Pons (tissue), 1 donor: Measurements from ENCODE around the gene NDUFS1.
"Not testable (repeated sequence)": the region's sequence is repeated elsewhere in the genome, so short reads cannot be mapped to it uniquely, and the experiment has no call there.

Experiments
- DNase-seq: peaks from one replicate; pipeline ENCODE4 v3.0.0-alpha.2; 2016; ENCODE audit warnings: low spot score

NDUFS1 gene

GRCh38 chr2:206159346-206160124 lies at the start of gene NDUFS1, which contains the start of gene EEF1B2:
TSS of gene NDUFS1 (minus strand) at chr2:206159444. CDS start at chr2:206153678, 5,766 bp downstream.
TSS of gene EEF1B2 (plus strand) at chr2:206159895. CDS start at chr2:206159980, 85 bp downstream.
- DNase-seq, result peak; percentile 99

DNA sequence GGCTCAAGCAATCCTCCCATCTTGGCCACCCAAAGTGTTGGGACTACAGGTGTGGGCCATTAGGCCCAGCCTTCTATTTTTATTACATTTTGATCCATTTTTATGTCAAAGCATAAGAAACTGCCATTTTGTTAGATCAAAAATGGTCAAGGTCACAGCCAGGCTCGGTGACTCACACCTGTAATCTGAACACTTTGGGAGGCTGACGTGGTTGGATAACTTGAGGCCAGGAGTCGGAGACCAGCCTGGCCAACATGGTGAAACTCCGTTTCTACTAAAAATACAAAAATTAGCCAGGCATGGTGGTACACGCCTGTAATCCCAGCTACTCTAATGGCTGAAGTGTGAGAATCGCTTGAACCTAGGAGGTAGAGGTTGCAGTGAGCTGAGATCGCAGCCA lies 49.7 kb upstream of the NDUFS1 start:
- no peak for DNase-seq

GRCh38 chr2:206207316-206207715 lies 48.1 kb upstream of the NDUFS1 start:
- not testable (repeated sequence) for DNase-seq

DNA sequence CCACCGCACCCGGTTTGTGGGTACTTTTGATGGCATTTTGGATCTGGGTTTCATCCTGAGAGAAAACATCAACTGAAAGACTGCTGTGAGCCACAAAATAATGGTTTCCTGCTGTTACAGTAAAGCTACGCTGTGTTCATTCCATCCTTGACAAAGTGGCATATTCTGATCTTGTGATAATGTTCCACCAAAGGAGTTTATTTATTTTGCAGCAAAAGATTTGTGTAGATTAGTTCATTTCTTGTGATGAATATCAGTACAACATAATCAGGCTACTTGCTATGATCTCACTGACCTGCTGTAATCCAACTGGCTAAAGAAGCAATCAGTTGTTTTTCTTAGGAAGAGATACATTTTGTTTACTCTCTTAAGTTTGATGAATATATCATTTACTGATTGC lies 45.5 kb upstream of the NDUFS1 start:
- DNase-seq, result no peak

DNA sequence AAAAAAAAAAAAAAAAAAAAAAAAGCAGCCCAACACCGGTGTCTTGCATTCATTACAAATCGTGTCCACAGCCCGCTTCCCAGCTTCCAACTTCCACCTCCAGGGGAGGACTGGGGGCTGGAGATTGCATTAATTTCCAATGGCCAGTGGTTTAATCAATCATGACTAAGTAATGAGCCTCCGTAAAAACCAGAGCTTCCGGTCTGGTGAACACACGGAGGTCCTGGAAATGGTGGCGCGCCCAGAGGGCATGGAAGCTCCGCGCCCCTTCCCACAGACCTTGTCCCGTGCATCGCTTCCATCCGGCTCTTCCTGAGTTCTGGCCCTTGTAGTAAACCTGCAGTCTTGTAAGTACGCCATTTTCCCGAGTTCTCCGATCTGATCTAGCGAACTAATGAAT lies 44.1 kb upstream of the NDUFS1 start:
- no peak for DNase-seq

DNA sequence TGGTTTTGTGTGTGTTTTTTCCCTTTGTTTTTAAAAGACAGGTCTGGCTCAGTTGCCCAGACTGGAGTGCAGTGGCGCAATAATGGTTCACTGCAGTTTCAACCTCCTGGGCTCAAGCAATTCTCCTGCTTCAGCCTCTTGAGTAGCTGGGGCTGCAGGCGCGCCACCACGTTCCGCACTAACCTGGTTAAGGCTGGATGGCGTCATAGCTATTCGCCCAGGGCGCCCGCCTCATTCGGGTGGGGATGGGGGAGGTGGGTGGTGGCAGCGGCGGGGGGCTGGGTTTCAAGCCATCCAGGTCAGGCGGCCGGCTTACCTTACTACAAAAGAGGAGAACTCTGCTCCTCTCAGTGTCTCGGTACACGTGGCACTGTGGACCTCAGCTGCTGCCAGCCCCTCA lies 43.2 kb upstream of the NDUFS1 start:
- DNase-seq, result no peak

DNA sequence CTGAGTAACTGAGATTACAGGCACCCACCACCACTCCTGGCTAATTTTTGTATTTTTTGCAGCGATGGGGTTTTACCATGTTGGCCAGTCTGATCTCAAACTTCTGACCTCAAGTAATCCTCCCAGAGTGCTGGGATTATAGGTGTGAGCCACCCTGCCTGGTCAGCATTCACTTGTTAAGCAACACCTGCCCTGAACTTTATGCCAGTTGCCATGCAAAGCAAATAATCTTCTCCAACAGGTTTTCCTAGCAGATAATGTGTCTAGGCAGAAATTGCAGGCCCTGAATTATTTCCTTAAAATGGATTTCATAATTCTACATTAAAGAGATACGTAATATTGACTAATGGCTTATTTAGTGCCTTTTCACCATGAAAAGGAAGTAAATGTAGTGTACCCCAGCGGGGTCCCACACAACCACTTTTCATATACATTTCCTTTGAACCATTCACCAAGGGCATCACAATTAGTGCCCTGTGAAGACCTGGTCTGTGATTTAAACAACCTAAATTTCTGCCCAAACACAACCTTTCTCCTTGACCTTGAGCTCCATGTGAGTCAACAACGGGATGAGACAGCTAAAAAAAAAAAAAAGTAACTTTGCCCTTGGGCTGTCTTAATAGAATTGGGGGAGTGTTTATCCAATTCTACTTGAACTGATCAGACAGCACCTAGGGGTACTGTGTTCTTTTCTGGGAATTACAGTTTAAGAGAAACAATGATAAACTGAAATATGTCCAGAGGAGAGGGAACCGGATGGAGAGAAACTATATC lies 42.0 kb upstream of the NDUFS1 start:
- no peak for DNase-seq

DNA sequence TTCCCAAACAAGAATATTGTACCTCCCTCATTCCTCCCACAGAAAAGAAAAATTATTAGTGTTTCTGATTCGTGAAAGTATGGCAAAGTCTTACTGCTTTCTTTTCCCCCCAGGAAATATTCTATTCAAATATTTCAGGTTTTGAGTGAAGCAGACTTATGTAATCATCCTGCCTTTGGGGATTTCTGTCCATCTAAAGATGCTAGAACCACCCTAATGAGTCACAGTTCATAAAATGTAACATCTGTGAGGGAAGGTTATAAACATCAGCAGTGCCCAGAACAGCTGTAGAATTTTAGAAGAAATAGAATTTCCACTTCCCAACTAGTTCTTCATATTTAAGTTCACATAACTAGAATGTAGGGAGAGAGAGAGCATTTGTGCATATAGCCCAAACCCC lies 39.4 kb upstream of the NDUFS1 start:
- DNase-seq, result no peak

GRCh38 chr2:206193671-206194357 lies 34.6 kb upstream of the NDUFS1 start:
- DNase-seq, result no peak

DNA sequence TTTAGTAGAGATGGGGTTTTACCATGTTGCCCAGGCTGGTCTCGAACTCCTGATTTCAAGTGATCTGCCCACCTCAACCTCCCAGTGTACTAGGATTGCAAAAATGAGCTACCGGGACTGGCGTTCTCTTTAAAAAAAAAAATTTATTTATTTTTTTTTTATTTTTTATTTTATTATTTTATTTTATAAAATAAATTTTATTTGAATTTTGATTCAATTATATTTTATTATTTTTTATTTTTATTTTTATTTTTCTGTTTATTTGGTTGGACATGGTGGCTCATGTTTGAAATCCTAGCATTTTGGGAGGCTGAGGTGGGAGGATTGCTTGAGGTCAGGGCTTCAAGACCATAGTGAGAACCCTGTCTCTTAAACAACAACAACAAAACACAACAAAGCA lies 32.9 kb upstream of the NDUFS1 start:
- no peak for DNase-seq

DNA sequence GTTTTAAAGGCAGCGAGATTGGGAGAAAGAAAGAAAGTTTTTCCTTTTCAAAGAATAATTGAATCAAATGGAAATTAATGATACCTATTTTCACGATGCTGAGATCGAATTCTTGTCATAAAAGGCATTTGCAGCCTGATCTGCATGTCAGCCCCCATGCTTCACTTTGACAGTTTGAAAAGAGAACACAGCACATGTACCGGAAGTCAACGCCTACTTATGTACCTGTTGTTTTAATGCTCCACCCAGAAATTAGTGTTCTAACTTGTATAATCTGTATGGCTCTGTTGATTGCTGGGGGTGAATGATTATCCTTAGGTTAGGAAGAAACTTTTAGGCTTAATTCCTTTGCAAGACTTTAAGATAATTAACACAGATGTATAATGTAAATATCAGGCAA lies 31.4 kb upstream of the NDUFS1 start:
- no peak for DNase-seq

GRCh38 chr2:206190111-206190510 lies 30.9 kb upstream of the NDUFS1 start:
- DNase-seq, result no peak

DNA sequence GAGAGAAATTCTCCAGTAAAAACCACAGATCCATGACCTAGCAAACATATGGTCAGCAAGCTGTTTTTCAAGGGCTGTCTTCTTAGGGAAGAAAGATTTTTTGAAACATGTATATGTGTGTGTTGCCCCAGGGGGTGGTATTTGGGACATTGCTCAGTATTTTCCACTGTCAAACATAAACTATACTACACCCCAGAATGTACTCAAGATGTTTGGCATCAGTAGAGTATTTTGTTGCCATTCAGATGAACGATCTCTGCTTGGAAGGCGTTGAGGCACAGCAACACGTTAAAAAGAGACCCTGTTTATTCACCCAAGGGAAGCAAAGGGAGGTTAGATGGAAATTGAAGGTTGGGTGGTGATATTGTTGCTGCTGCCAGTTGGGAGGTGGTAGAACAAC lies 30.4 kb upstream of the NDUFS1 start:
- DNase-seq, result no peak

DNA sequence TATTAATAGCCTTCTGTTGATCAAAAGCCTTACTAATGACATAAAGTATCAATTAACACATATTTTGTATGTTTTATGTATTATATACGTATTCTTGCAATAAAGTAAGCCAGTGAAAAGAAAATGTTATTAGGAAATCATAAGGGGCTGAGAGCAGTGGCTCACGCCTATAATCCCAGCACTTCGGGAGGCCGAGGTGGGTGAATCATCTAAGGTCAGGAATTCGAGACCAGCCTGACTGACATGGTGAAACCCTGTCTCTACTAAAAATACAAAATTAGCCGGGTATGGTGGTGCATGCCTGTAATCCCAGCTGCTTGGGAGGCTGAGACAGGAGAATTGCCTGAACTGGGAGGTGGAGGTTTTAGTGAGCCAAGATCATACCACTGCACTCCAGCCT lies 22.3 kb upstream of the NDUFS1 start:
- DNase-seq, result not testable (repeated sequence)

GRCh38 chr2:206176901-206177300 lies 17.7 kb upstream of the NDUFS1 start:
- no peak for DNase-seq

GRCh38 chr2:206176121-206176520 lies 16.9 kb upstream of the NDUFS1 start:
- no peak for DNase-seq

GRCh38 chr2:206173147-206173546 lies 13.9 kb upstream of the NDUFS1 start:
- DNase-seq, result no peak

GRCh38 chr2:206171624-206172397 lies 12.6 kb upstream of the NDUFS1 start:
- not testable (repeated sequence) for DNase-seq

- not testable (repeated sequence) for DNase-seq
Observed at GRCh38 chr2:206168230-206168629, 9.0 kb upstream of the NDUFS1 start.

DNA sequence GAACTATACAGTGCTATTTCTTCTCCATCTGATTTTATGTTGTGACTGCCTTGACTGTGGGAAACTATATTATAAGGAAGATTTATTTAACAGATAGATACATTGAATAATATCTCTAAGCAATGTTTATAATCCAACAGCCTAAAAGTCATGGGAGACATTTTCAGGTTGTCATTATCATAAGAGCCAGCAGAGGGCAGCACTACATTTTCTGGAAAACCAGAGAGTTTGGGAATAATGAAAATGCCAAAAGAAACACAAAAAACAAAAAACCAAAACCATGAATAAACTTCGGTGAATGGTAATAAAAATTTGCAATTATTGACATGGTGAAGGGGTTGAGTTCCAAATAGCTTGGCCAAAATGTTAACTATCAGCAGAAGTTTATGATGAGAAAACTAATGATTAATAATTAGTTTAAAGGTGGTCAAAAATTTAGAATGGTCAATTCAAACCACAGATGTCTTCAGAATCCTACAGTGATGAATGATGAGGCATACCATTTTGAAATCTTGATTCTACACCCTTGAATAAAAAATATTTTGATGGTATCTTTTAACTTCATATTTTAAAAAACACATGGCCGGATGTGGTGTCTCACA lies 5.1 kb upstream of the NDUFS1 start:
- peak; percentile 56 for DNase-seq

GRCh38 chr2:206163251-206163880 lies 4.1 kb upstream of the NDUFS1 start:
- no peak for DNase-seq
